H4 (cell line): Measurements from ENCODE around the gene ZMYND10. TPM values are rescaled to one million over a fixed set of nuclear protein-coding genes. Genes with fewer than 3 reads are reported as not detected.
A peak's percentile ranks its signal among the peaks of the same experiment; 100 is the strongest.

Experiments
- DNase-seq: peaks from one replicate; pipeline ENCODE4 v3.0.0-alpha.2; 2015; ENCODE audit warnings: low spot score
- total RNA-seq: library from RNA; depleted of rRNA; stranded (reverse); fragments of >200 nt; shearing (Covaris generic); gene quantifications from 2 replicates; pipeline ENCODE4 v1.2.3, GENCODE V29; 2014

ZMYND10 gene
- total RNA-seq, 1 experiment from 2014 or later, result 0.08 TPM

GRCh38 chr3:50371133-50371685 lies 25.7 kb upstream of the ZMYND10 start:
- DNase-seq, result no peak

- DNase-seq, result no peak
Measured at GRCh38 chr3:50370594-50370993, 25.1 kb upstream of the ZMYND10 start.

DNA sequence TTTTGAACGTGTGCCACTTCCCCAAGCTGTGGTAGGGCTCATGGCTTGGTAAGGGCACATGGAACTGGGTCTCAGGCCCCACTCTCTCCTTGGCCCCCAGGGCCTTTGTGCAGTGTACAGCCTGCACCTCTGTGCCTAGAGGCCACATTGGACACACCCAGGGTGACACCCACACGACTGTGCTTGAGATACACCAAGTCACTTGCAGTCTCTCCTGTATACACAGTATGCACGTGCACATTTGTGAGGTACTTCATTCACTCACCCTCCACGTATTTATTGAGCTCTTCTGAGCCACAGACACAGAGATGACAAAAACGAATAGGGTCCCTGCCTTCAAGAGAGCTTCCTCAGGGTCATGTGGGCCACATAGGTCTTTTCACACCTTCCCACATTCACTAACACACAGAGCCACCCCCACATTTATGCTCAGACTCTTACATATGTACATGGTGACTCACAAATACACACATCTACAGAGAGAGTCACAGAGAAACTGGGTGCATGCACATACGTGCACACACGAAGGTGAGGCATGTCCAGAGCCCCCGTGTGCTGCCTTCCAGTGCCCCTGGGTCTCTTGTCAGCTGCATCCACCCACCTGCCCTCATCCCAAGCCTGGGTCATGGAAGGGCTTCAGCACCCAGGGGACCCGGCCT lies 23.6 kb upstream of the ZMYND10 start:
- DNase-seq, result no peak

- no peak for DNase-seq
Measured at GRCh38 chr3:50365842-50366220, 20.3 kb upstream of the ZMYND10 start.

DNA sequence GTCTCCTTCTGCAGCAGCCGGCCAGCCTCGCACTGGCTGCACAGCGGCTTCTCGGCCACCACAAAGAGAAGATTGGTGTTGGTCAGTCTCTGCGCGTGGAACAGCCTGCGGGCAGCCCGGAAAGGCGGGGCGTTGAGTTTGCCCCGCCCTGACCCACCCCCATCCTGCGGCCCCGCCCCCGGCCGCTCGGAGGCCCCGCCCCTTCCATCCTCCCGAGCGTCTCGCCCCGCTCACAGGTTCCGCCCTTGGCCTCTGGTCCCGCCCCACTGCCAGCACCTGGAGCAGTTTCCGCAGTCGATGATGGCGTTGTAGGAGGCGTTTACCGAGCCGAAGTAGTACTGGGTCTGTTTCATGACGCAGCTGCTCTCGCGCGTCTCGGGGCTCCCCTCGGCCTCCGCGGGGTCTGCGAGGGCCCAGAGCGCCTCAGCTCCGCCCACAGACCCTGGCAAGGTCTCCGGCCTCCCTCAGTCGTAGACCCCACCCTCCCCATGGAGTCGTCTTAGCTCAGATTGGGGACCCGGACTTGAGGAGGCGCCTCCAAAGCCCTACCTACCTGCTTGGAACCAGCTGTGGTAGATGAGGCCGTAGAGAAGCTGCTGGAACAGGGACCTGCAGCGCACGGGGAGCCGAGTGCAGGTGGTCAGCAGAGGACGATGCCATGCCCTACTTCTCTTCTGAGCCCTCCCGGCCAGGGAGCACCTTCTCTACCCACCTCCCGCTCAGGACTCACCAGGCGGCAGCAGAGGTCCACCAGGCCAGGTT lies 19.7 kb upstream of the ZMYND10 start:
- no peak for DNase-seq

GRCh38 chr3:50364573-50365079 lies 19.1 kb upstream of the ZMYND10 start:
- DNase-seq, result no peak

DNA sequence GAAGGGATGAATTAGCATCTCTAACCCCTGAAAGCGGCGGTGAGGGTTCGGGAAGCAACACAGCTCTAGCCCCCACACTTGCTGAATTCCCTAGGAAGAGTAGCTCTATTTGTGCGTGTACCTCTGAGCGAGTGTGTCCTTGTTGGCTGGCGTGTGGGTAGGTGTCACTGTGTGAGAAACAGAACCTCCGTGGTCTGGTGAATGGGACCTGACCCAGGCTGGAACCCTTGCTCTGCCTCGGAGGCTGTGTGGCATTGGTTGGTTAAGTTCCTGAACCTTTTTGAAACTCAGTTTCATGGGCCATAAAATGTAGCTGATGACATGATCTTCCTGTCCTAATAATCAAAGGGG lies 14.2 kb upstream of the ZMYND10 start:
- no peak for DNase-seq

- peak; percentile 94 for DNase-seq
Measured at GRCh38 chr3:50358911-50359759, 13.6 kb upstream of the ZMYND10 start, which contains the start of gene TMEM115. TSS of gene TMEM115 (minus strand) at chr3:50359521. CDS start at chr3:50359063, 458 bp downstream.

DNA sequence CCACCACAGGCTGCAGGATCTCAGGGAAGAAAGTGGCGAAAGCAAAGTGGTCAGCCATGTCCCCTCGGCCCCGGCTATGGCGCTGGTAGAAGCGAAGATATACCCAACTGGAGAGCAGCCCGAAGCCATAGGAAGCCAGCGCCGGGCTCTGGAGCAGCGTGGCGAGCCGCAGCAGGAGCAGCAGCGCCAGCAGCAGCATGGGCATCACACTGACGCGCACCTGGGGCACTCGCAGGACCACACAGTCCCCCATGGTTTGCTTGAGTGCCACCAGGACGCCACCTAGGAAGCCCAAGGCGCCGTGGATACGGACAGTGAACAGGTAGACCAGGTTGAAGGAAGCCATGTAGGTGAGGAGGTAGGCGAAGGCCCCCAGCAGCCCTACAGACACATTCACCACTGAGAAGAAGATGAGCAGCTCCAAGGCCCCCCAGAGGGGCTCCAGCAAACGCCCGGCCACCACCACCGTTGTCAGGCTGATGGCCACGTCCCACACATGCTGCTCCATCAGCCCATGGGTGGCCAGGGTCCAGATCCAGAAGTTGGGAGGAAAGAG lies 12.9 kb upstream of the ZMYND10 start:
- DNase-seq, result no peak

GRCh38 chr3:50357481-50357880 lies 11.9 kb upstream of the ZMYND10 start:
- DNase-seq, result no peak

DNA sequence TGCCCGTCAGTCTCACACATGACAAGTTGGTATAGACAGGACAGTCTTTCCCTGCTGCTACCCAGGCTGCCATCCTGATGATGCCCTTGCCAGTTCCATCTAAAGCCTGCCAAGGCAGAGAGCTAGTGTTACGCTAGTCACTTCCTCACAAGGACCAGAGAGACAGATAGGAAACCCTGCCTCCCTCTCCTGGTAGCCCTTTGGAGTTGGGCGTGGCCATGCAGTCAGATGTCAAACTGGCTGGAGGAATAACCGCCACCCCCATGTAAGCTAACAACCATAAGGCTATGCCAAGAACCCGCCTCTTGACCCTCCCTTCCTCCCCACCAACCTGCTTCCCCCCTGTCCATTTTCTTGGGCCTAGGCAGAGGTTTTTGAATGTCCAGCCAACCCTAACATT lies 11.0 kb upstream of the ZMYND10 start:
- DNase-seq, result no peak

GRCh38 chr3:50355829-50356552 lies 10.5 kb upstream of the ZMYND10 start:
- DNase-seq, result no peak

GRCh38 chr3:50354850-50355249 lies 9.3 kb upstream of the ZMYND10 start:
- no peak for DNase-seq

GRCh38 chr3:50354186-50354764 lies 8.7 kb upstream of the ZMYND10 start:
- DNase-seq, result no peak

DNA sequence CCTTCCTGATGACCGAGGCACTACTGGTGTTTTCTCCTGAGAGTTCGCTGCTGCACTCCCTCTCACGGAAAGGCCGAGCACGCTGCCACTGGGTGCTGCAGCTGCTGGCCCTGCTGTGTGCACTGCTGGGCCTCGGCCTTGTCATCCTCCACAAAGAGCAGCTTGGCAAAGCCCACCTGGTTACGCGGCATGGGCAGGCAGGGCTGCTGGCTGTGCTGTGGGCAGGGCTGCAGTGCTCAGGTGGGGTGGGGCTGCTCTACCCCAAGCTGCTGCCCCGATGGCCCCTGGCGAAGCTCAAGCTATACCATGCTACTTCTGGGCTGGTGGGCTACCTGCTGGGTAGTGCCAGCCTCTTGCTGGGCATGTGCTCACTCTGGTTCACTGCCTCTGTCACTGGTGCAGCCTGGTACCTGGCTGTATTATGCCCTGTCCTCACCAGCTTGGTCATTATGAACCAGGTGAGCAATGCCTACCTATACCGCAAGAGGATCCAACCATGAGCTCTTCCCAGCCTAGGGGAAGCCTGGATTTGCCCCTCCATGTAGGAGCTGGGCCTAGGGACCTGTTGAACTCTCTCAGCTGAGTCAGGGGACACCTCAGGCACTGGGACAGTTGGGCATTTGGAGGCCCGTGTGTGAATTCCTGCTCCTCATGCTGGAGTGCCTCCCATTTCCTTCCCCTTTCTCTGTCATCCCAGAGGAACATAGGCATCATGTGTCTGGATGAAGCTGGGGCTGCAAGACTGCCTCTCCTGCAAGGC lies 7.9 kb upstream of the ZMYND10 start:
- no peak for DNase-seq

DNA sequence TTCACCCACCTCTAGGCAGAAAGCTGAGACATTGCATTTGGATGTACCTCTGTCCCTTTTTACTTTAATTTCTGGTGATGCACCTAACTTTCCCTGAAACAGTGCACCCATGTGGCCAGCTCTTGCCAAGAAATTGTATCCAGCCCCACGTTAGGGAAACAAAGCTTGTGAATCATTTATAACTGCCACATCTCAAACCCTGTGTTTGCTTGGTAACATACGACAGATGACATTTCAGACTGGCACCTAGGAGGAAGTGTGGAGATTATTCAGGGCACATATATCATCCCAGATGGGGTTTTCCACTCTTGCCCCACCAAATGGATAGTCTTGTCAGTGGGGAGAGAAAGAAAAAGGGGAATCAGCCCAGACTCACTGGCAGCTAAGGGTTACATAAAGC lies 7.2 kb upstream of the ZMYND10 start:
- no peak for DNase-seq

- no peak for DNase-seq
Measured at GRCh38 chr3:50351323-50351697, 5.8 kb upstream of the ZMYND10 start.

- peak; percentile 86 for DNase-seq
Measured at GRCh38 chr3:50350527-50351322, 5.2 kb upstream of the ZMYND10 start, which contains the start of the genes CYB561D2 and NPRL2. TSS of gene CYB561D2 (plus strand) at chr3:50350862. CDS start at chr3:50351434, 572 bp downstream. TSS of gene NPRL2 (minus strand) at chr3:50350775. CDS start at chr3:50350652, 123 bp downstream.

- no peak for DNase-seq
Measured at GRCh38 chr3:50350213-50350526, 4.6 kb upstream of the ZMYND10 start.
